NCI-H146 treated with DMSO at 0.1 percent for 48 hours (cell line): ENCODE results near the gene POC1A.

Source experiments
- DNase-seq: peaks from one replicate; lab custom pipeline; 2025; ENCODE audit not compliant: unreplicated experiment; lab: John Stamatoyannopoulos, UW

The POC1A gene

DNA sequence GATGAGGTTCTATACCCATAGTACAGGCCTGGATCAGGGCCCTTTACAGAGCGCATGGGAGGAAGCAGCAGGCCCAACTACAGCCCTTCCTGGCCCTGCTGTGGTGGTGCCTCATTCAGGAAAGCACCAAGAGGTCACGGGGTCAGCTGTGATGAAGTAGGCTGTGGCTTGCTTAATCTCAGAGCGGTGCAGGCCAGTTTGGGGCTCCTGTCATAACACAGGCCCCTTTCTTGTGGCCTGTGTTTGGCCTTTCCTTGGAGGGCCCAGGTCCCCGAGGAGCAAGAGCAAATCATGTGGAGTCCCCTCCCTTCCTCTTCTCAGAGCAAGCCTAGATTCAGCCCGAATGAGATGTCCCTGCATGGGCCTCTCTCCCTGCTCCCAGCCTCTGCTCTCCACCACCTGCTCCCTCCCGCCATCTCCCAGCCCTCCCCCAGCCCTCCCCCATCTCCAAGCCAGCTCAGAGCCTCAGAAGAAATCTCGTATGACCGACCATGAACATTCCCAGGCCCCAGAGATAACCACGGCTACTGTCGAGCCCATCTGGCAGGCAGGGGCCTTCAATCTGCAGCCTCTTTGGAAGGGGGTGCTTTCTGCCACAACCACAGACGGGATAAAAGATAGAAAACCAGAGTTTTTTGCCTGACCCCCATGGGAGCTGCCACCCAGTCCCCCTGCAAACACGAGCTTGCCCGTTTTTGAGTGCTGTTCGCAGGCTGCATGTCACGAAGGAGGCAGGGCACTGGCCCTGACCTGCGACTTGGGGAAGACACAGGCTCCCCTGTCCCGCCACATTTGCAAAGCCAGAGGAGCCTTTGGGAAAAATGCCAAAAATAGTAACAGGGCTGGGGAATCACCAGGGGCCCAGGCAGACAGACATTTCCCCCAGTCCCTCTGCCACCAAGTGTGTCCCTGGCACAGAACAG is 65.5 kb downstream of the POC1A start:
- DNase-seq = no peak

DNA sequence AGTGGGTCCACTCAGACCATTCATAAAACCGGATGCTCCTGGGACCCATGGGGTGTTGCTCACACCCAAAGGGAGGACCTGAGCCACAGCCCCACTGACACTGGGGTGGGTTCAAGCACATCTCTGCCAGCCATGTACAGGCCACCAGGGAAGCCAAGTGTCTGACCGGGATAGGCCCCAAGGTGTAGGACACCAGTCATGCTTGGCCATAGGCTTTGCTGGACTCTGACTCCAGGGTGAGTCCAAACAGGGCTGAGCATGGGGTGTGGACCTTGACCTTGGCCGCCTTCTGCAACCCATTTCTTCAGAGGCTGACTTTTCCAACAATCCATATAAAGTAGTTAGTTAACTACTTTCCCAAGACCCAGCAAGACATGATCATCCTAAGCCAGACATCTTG is 66.5 kb downstream of the POC1A start:
- no peak for DNase-seq

DNA sequence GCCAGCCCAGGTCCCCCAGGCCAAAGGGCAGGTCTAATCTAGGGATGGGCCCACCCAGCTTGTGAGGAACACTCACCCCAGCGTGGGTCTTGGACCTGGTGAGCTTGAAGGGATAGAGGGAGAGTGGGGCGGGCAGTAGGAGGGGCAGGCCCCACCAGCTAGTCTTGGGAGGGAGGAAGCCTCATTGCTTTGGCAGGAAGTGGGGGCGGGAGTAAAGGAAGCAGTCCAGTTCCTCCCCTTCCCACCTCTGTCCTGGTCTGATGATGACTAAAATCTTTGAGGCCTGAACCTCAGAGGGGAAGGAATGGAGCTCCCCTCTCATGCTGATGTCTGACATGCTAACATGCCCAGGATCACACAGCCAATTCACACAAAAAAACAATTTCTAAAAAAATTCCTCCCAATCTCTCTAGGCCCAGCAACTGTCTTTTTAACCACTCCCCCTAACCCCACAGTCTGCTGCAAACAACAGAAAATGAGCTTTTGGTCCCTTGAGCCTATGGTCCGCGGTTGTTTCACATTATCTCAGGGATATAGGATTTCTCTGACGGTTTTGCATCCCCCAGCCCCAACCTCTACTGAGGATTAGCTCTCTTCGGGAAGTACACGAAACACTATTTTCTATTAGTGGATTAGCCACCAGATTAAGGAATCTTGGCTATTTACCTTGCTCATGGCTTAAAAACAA is 67.1 kb downstream of the POC1A start:
- DNase-seq = no peak

DNA sequence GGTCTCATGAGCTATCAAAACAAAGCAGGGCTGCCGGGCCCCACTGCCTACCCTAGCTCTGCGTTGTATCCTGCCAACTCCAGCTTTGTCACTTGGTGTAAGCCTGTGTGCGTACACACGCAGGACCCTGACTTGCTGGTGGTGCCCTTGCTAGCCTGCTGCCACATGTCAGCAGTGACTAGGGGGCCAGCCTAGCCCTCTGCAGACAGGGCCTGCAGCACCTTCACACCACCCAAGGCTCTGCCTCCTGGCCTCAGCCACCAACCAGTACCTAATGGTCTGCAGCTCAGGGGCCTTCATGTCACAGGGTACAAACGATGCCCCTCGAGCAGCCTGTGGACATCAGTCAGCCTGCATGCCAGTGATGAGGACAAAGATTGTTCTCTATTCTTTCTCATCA is 67.8 kb downstream of the POC1A start:
- DNase-seq = no peak

DNA sequence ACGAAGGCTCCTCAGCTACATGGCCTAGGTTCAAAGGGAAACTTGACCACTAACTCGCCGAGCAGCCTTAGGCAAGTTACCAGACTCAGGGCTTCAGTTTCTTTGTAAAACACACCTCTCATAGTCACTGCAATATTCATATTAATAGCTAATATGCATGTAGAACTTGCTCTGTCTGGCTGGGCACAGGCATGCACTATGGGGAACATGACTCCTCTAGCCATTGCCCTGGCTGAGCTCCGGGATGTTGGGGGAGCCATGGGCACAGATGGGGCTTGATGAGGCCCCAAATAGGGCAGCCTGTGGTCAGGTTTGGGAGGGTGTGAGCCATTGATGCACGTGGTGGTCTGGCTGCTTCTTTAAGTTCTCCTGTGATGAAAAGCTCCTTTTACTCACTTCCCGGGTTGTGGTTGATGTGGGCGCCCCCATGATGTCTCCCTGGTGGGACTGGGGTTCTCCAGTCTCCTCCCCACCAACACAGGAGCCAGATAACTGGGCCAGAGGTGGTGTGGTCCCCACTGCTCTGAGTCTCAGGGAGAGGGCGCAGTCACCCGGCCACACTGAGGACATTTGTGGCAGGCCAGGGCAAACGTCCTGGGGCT is 68.4 kb downstream of the POC1A start:
- no peak for DNase-seq

DNA sequence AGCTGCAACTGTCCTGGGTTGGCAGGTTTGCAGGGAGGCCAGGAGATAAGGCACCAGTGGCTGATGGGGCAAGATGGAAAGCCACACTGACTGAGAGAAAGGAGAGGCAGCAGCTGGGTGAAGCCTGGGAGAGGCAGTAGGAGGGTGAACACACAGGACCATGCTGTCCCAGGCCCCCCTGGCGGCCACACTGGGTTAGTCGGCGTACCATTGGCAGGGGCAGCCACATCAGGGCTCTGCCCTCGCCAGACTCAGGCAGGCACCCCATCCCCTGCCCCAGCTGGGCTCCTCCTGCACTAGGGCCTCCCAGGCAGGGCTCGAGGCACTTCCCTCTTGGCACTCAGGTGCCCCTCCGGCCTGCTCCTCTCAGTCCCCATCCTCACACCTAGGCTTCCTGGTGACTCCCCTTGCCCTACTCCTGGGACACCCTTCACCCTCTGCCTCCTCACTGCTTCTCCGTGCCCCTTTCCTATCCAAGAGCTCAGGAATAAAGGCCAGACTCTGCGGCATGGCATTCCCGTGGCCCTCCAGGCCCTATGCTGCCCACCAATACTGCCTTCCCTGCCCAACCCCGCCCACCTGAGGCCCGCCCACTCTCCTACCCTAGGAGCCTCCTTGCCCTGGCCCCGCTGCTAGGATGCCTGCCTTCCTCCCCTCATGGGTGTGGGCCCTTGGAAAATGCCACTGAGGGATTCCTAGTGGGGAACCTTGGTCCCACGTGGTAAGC is 69.1 kb downstream of the POC1A start:
- no peak for DNase-seq

DNA sequence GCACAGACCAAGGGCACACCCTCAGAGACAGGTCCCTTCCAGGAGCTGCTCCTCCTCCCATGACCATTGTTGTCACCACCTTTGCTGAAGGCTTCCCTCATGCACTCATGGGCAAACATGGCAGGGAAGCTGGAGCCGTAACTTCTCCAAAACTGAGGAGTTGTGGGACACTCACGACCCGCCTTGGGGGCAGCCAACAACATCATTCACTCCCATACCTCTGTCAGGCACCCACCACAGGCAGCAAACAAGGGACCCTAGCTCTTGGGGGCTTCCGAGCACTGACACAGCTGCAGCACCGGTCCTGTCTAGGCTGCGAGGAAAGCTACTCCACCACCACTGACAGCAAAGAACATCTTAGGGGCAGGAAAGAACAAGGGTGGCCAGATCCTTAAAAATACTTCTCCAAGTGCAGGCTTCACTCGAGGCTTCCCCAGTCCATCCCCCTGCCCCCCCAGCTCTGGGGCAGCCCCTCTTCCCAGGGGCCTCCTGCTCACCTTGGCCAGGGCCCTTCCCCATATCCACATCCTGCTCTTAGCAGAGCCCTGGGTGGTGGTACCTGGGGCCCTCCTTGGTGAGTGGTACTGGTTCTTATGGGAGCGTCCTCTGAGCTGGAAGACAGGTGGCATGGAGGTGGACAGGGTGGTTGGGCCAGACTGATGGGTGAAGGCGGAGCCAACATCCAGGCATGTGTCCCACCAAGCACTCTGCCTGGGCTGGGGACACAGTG is 69.8 kb downstream of the POC1A start:
- no peak for DNase-seq

DNA sequence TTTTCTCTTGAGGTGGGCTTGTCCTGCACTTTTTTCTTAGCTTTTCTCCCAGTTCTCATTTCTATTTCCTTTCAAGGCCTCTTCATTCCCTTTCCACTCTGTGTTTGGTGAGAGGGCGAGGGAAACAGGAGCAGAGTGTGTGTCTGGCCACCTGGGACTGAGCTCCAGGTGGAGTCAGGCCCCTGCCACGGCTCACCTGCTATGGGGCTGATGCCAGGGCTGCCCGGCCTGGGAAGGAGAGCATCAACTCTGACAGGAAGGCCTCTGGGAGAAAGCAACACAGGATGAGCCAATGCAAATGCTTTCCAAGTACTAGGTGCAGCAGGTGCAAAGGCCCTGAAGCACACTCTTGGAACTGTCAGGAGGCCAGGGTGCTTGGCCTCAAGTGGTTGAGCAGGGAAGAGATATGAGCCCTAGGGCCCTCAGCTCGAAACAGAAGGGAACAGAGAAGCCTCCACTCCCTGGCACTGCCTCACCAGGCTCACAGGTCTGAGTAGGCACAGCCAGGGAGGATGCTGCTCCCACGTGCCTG is 70.6 kb downstream of the POC1A start:
- DNase-seq = no peak

DNA sequence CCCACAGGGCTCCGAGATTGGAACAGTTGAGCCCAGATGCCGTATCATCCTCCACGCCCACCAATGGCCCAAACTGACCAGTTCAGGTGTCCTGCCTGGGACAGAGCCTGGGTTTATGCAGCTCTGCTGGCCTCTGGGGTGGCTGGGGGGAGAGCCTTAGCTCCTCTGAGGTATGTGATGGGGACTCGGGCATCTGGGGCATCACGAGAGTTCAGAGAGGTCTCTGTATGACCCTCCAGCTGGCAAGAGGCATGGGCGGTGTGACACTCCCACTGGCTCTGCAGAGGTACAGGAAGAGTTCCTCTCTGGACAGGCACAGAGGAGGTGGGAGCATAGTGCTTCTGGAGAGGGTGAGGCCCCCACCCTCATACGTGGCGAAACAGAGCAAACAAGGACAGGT is 71.3 kb downstream of the POC1A start:
- no peak for DNase-seq

DNA sequence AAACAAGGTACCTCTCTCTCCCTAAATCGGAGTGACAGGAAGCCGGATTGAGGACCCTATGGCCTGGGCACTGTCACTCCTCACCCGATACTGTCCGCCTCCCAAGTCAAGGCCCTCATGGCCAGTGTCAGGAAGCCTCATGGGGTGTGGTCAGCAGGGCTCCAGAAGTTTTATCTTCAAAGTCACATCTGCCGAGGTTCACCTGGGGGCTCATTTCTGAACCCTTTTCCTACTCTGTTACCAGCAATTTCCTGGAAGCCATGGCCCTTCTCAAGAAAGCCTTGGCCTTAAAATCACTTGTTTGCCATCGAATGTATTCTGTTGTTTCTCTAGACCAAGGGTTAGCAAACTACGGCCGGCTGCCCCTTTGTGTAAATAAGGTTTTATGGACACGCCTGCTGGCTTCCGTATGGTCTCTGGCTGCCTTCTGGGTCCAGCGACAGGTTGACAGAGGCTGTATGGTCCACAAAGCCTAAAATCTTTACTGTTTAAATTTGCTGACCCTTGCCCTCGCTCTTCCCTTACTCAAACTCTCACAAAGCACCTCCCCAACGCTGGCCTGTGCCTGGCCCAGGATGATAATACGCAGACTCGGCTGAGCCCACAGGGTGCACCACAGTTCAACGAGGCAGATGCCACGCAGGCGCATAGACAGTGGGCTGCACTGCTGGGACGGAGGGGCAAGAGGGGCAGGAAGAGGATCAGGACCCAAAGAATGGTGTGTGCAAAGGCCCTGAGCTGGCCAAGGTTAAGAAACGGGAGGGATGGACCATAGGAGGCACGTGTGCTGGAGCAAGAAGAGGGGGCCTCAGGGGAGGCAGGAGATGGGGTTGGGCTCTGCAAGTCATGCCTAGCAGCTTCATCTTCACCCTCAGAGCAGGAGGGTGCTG is 73.1 kb downstream of the POC1A start:
- no peak for DNase-seq

DNA sequence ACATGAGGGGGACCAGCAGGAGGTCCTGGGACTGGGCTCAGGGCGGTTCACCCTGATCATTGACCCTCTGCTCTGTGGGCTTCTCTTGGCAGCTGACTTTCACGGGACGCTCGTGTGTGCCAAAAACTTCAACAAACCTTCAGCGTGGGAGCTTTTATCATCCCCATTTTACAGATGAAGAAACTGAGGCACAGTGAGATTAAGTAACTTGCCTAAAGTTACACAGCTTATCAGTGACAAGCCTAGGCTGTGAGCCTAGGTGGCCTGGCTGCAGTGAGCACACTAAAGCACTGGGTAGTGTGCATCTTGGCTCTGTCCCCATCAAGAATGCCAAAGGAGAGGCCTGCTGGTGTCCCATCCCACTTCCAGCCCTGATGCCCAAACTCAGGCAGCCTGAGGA is 74.3 kb downstream of the POC1A start:
- DNase-seq = no peak

DNA sequence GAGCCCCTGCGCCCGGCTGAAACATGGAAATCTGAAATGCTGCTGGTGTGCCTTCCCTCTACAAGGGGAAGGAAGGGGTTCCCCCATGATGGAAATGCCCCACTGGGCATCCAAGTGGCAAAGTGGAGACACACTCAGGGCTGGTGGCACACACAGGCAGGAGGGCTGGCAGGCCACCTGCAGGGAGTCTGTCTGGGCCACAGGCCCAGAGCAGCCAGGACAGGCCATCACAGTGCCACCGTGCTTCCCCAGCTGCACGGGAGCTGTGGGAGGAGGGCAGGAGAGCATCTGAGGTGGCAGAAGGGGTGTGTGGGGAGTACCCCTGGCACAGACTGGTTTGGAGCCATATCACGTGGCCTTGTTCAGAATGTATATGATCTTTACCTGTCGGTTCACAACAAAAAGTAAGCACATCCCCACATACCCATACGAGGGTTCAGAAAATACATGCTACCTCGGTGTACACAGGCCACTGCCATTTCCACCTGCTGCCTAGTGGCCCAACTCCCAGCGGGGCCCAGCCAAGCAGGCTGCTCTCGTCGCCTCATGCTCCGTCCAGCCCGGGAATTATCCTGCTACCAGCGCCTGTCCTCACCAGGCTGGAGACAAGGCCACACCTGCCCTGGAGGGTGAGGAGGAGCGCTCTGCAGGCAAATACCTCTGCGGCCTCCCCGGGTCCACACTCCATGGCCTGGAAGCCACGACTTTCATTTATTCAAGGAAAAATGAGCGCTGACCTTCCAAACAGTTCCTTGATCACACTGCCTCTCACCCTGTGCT is 75.3 kb downstream of the POC1A start:
- no peak for DNase-seq

DNA sequence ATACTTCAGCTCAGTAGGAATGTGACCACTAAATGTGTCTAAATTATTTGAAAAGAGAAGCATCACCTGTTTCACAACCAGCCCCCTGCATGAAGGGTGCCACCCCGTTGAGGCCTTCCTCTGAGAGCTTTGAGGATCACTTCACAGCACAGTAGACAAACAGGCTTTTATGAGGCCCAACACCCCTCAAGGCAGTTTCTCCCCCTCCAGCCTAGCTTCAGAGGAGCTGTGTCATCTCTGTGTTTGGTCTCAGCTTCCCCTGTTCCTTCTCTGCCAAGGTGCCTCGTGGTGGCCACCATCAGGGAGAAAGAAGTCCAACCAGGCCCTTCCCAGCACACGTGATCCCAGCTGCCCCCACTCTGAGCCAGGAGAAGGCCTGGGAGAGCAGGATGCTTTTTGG is 76.3 kb downstream of the POC1A start:
- DNase-seq = no peak

DNA sequence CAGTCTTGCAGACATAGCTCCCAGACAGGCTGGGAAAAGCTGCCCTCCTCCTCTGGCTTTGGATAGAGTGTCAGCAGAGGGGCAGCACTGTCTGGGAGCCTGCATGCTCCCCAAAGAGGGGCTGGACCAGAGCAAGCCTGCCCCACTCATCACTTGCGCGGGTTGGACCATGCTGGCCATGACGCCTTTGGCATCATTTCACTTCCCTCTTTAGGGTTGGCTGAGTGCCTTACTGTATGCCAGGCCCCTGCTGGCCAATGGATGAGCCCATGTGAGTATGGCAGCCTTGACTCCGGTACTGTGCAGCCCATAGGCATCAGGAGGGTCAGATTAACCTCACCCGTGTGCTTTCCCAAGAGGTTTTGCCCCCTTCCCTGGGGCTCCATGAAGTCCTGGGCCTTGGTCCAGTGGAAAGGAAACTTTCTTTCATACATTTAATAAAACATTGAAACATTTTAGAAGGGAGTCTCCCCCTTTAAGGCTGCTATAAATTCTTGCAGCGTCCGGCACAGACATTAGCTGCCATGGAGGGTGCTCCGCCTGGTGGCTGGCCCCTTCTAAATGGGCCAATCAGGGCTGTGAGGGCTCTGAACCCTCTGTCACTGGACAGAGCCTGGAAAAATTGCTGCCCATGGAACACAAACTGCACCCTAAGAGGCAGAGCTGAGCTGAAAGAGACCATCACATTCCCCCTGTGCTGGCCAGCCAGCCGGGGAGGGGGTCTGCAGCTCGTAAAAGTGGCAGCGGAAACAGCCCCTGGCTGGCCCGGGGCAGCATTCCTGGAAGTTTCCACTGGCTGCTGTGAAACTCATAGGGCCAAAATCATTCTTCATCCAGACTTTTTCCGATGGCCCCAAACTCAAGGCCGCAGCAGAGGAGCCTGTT is 77.1 kb downstream of the POC1A start:
- no peak for DNase-seq

DNA sequence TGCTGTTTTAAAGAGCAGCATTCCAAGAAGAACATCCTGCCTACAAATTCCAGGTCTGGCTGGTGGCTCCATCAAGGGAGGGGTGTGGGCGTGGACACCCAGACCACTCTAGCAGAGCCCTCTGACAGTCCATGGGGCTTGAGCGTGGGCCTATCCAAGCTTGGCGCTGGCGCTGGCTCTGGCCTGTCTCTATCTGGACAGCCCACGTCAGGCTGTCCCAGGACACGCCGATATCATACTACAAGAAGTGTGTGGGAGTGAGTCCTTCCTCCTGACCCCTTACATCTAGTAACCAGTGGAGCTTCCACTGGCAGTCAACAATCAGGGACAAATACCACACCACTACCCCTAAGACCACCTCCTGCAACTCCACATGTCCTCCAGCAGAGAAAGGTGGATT is 80.7 kb downstream of the POC1A start:
- no peak for DNase-seq

DNA sequence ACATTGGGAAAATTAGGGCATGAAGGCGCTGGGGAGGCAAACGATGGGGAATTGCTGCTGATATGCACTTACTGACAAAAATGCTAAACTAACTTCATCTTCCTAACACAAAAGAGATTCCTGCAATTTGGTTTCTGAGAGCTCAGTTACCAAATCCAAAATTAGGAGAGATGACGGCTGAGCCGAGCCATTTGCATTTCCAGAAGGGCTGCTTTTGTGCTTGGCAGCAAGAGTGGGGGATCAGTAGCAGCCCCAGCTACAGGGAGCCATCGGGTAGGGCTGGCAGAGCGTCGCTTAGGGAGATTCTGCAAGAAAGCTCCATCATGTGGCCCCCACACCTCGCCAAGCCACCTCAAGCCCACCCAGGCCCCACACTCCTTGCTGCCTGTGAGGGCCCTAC is 81.8 kb downstream of the POC1A start:
- DNase-seq = no peak

DNA sequence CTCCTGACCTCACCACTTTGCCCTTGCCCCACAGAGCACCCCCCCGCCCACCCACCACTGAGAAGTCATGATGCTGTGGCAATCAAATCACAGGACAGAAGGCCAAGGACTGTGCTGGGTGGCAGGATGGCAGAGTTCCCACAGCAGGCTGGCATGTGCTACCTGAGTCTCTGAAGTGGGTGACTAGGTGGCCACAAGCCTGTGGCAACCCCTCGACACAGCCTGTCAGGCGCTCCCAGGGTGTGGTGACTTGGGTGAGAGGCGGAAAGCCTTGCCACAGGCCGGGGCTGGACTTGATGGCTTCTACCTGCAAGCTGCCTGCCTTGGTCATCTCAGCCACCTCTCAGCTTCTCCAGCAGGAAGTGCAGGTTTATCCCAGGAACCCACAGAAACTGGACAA is 82.2 kb downstream of the POC1A start:
- no peak for DNase-seq
